H1 (cell line): ENCODE results near the gene CASP12. TPM values are rescaled to one million over a fixed set of nuclear protein-coding genes. Genes with fewer than 3 reads are reported as not detected.

ENCODE experiments used
- CTCF ChIA-PET: fragments of 300-600 bp; sonication (Branson Sonifier 250); formaldehyde crosslinking; loops from one replicate; lab custom pipeline; 2021; ENCODE audit not compliant: partially characterized antibody; lab: Charles Lee
- POLR2A ChIA-PET: fragments of 300-600 bp; sonication (Branson Sonifier 250); formaldehyde crosslinking; loops from one replicate; lab custom pipeline; 2021; ENCODE audit warnings: inconsistent platforms; ENCODE audit not compliant: partially characterized antibody; lab: Charles Lee
- DNase-seq, 2 experiments: peaks; one replicate each; pipeline versions ENCODE4 v3.0.0 to v3.0.0-alpha.2; 2010 to 2022; ENCODE audit warnings: low spot score in 2 of 2, low read depth in 1 of 2, mixed read lengths in 1 of 2
- FAIRE-seq: peaks from 2 replicates; lab custom pipeline; 2011; peaks lifted over from hg19 to GRCh38; lab: Jason Lieb, UNC
- H2AFZ ChIP-seq: 2 replicates; pipeline ENCODE4 v1.8.1; 2012; ENCODE audit warnings: low read length, inconsistent platforms
- H2AK5ac ChIP-seq: 2 replicates; pipeline ENCODE4 v1.6.1; 2013; ENCODE audit warnings: low read depth, low read length
- H2BK120ac ChIP-seq: replicated peaks from 2 replicates; pipeline ENCODE3; 2013; ENCODE audit warnings: low read depth, low read length, inconsistent platforms
- H2BK12ac ChIP-seq: 2 replicates; pipeline ENCODE4 v1.6.1; 2013; ENCODE audit warnings: low read depth, low read length
- H2BK15ac ChIP-seq: 2 replicates; pipeline ENCODE4 v1.6.1; 2013; ENCODE audit warnings: low read length
- H2BK20ac ChIP-seq: 2 replicates; pipeline ENCODE4 v1.6.1; 2013; ENCODE audit warnings: low read length
- H2BK5ac ChIP-seq: 2 replicates; pipeline ENCODE4 v1.6.1; 2013; ENCODE audit warnings: low read depth, low read length
- H3K14ac ChIP-seq: 2 replicates; pipeline ENCODE4 v1.6.1; 2013; ENCODE audit warnings: inconsistent platforms; ENCODE audit not compliant: insufficient read length
- H3K18ac ChIP-seq: 2 replicates; pipeline ENCODE4 v1.6.1; 2013; ENCODE audit warnings: low read length; ENCODE audit errors: extremely low read depth
- H3K23ac ChIP-seq: 2 replicates; pipeline ENCODE4 v1.6.1; 2013; ENCODE audit warnings: inconsistent platforms; ENCODE audit not compliant: insufficient read length
- H3K23me2 ChIP-seq: 2 replicates; pipeline ENCODE4 v1.6.1; 2013; ENCODE audit warnings: low read depth, low read length
- H3K27ac ChIP-seq: 2 replicates; pipeline ENCODE4 v1.6.1; 2011; ENCODE audit warnings: low read depth, low read length, inconsistent platforms
- H3K27me3 ChIP-seq, 4 experiments: replicated peaks in 1 of 4; 1 replicate in 1 of 4; 2 replicates in 3 of 4; pipeline versions ENCODE4 v1.6.1 to v1.8.1; 2011 to 2013; ENCODE audit warnings: low read length in 3 of 4, mild to moderate bottlenecking in 3 of 4, inconsistent platforms in 2 of 4, mixed read lengths in 2 of 4, moderate library complexity in 1 of 4; ENCODE audit not compliant: control insufficient read depth in 3 of 4, insufficient read depth in 3 of 4; ENCODE audit errors: extremely low read depth in 1 of 4
- H3K36me3 ChIP-seq, 4 experiments: 2 replicates each; pipeline versions ENCODE4 v1.6.1 to v1.8.1; 2011 to 2013; ENCODE audit warnings: mild to moderate bottlenecking in 4 of 4, low read length in 3 of 4, moderate library complexity in 2 of 4, control low read depth in 1 of 4, inconsistent platforms in 1 of 4; ENCODE audit not compliant: insufficient read depth in 4 of 4, control insufficient read depth in 2 of 4
- H3K4ac ChIP-seq: replicated peaks from 2 replicates; pipeline ENCODE3; 2013; ENCODE audit warnings: low read length, low read depth, mixed read lengths, inconsistent platforms; ENCODE audit not compliant: insufficient read length
- H3K4me1 ChIP-seq, 4 experiments: replicated peaks in 1 of 4; 1 replicate in 1 of 4; 2 replicates in 3 of 4; pipeline versions ENCODE4 v1.6.1 to v1.8.1; 2011 to 2013; ENCODE audit warnings: low read length in 3 of 4, inconsistent platforms in 2 of 4, mixed read lengths in 1 of 4; ENCODE audit not compliant: insufficient read depth in 4 of 4, control insufficient read depth in 3 of 4
- H3K4me2 ChIP-seq, 2 experiments: 2 replicates each; pipeline versions ENCODE4 v1.6.1 to v1.8.1; 2011 to 2013; ENCODE audit warnings: low read depth in 2 of 2, low read length in 2 of 2, control low read depth in 1 of 2, inconsistent platforms in 1 of 2, mild to moderate bottlenecking in 1 of 2; ENCODE audit not compliant: insufficient read depth in 1 of 2
- H3K4me3 ChIP-seq, 4 experiments: fragments of 200-600, 300-600 bp in 1 of 4; sonication (generic), shearing (Covaris generic), sonication (Bioruptor Twin) in 1 of 4; 2 replicates each; pipeline versions ENCODE4 v1.5.1 to v1.8.1; 2011 to 2016; ENCODE audit warnings: low read length in 4 of 4, low read depth in 3 of 4, control low read depth in 2 of 4, inconsistent platforms in 2 of 4, mild to moderate bottlenecking in 2 of 4, mixed read lengths in 1 of 4, moderate library complexity in 1 of 4; ENCODE audit not compliant: insufficient read depth in 2 of 4; ENCODE audit errors: extremely low read depth in 1 of 4
- H3K56ac ChIP-seq: replicated peaks from 2 replicates; pipeline ENCODE3; 2013; ENCODE audit warnings: low read depth, mild to moderate bottlenecking, mixed read lengths, low read length, inconsistent platforms; ENCODE audit not compliant: insufficient read length
- H3K79me1 ChIP-seq: 2 replicates; pipeline ENCODE4 v1.6.1; 2013; ENCODE audit warnings: low read depth, low read length, control low read depth
- H3K79me2 ChIP-seq, 2 experiments: 2 replicates each; pipeline versions ENCODE4 v1.6.1 to v1.8.1; 2012 to 2013; ENCODE audit warnings: low read length in 2 of 2, mild to moderate bottlenecking in 2 of 2, inconsistent platforms in 1 of 2; ENCODE audit not compliant: insufficient read depth in 2 of 2, control insufficient read depth in 1 of 2
- H3K9ac ChIP-seq, 4 experiments: replicated peaks in 1 of 4; 1 replicate in 1 of 4; 2 replicates in 3 of 4; pipeline versions ENCODE4 v1.6.1 to v1.8.1; 2011 to 2013; ENCODE audit warnings: low read depth in 3 of 4, low read length in 3 of 4, control low read depth in 2 of 4, mild to moderate bottlenecking in 2 of 4, moderate library complexity in 2 of 4, inconsistent platforms in 1 of 4; ENCODE audit errors: extremely low read depth in 1 of 4
- H3K9me3 ChIP-seq, 2 experiments: 2 replicates each; pipeline versions ENCODE4 v1.6.1 to v1.8.1; 2012 to 2013; ENCODE audit warnings: mild to moderate bottlenecking in 2 of 2, moderate library complexity in 2 of 2, control low read depth in 1 of 2, inconsistent platforms in 1 of 2, low read depth in 1 of 2, low read length in 1 of 2, mixed read lengths in 1 of 2; ENCODE audit not compliant: insufficient read depth in 2 of 2
- H4K20me1 ChIP-seq, 2 experiments: replicated peaks in 1 of 2; 2 replicates each; pipeline versions ENCODE3 to v1.8.1; 2011 to 2013; ENCODE audit warnings: inconsistent platforms in 2 of 2, low read length in 2 of 2, mild to moderate bottlenecking in 1 of 2; ENCODE audit not compliant: insufficient read depth in 2 of 2, control insufficient read depth in 1 of 2
- H4K5ac ChIP-seq: 2 replicates; pipeline ENCODE4 v1.6.1; 2013; ENCODE audit warnings: low read length, low read depth, mixed read lengths, inconsistent platforms; ENCODE audit not compliant: insufficient read length
- H4K8ac ChIP-seq: 2 replicates; pipeline ENCODE4 v1.8.0; 2013; ENCODE audit warnings: mild to moderate bottlenecking, moderate library complexity, low read length, inconsistent platforms; ENCODE audit not compliant: insufficient read depth; ENCODE audit errors: extremely low read depth
- H4K91ac ChIP-seq: replicated peaks from 2 replicates; pipeline ENCODE3; 2013; ENCODE audit warnings: low read length, mixed read lengths, inconsistent platforms; ENCODE audit not compliant: insufficient read length
- ASH2L ChIP-seq: fragments of 200-600, 300-600 bp; sonication (generic); IDR thresholded peaks from one replicate; pipeline ENCODE4 v1.7.1; 2017; ENCODE audit warnings: low read length
- EZH2 ChIP-seq: fragments of 200-600 bp; sonication (generic); IDR thresholded peaks from 2 replicates; pipeline ENCODE4 v1.7.1; 2012; ENCODE audit warnings: low read depth, mild to moderate bottlenecking, moderate library complexity, low read length, inconsistent platforms; ENCODE audit not compliant: severe bottlenecking
- RAD21 ChIP-seq, 2 experiments: IDR thresholded peaks in 1 of 2; conservative IDR thresholded peaks in 1 of 2; 2 replicates each; pipeline ENCODE4 v1.6.1; 2011; ENCODE audit warnings: low read depth in 2 of 2, low read length in 2 of 2, improper control_type of control experiment in 1 of 2, inconsistent platforms in 1 of 2, mild to moderate bottlenecking in 1 of 2, moderate library complexity in 1 of 2
- SIRT6 ChIP-seq: IDR thresholded peaks from one replicate; pipeline ENCODE4 v1.7.1; 2012; ENCODE audit warnings: low read length, inconsistent platforms
- WGBS, 2 experiments: shearing (Covaris generic) in 1 of 2; methylation state at CpG; one replicate each; pipeline versions ENCODE4 v1.1.6 to v1.1.7; 2013 to 2015; ENCODE audit warnings: low lambda C conversion rate in 2 of 2, mixed read lengths in 2 of 2, inconsistent platforms in 1 of 2, low coverage in 1 of 2, missing lambda C conversion rate in 1 of 2; ENCODE audit not compliant: insufficient replicate concordance in 2 of 2, insufficient coverage in 1 of 2, insufficient read length in 1 of 2; ENCODE audit errors: extremely low coverage in 1 of 2, missing lambda C conversion rate in 1 of 2; 5-methylcytosine and 5-hydroxymethylcytosine counted together
- polyA plus RNA-seq, 7 experiments: library from polyadenylated mRNA; depleted of rRNA in 3 of 7; stranded (reverse) in 5 of 7; unstranded in 2 of 7; fragments of >200 nt in 5 of 7; fragments of 200-250 nt in 2 of 7; gene quantifications; 1 replicate in 5 of 7; 2 replicates in 1 of 7; 4 replicates in 1 of 7; pipeline versions ENCODE4 v1.2.1 to v1.2.3, GENCODE V29; 2011 to 2013; ENCODE audit warnings: missing spikeins in 2 of 7, mixed read lengths in 2 of 7
- total RNA-seq: library from RNA; stranded (reverse); fragmentation: NEBNext Ultra II Directional; extraction: Animal tissue kit (Norgen Biotek cat#: 25700); gene quantifications from 2 replicates; pipeline ENCODE4 v1.2.1, GENCODE V29; 2021
- TF ChIP-seq, protein P1 (sequence below): IDR thresholded peaks from 2 replicates; pipeline ENCODE4 v1.6.1; 2012; ENCODE audit warnings: low read length, inconsistent platforms

The CASP12 gene
- total and polyA plus RNA-seq, 2 of the 8 experiments (the other 6 are each of a cell fraction or from before 2014, with no cell fraction given) = not detected

DNA sequence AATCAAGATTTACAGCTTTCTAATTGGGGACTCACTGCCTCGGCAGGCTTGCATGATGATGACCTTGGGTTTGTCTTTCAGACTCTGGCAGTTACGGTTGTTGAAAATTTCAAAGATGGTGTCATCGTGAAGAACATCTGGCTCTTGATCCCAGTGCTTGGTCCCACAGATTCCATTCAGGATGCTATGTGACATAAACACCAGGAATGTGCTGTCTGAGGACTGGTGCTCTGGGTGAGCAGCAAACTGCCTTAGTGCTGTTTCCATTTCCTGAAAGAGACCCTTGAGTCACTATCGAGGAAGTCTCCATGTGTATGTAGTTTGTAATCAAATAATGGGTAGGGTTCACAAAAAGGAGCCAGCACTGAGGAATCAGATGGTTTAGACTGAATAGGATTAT lies 7.1 kb downstream of the CASP12 start:
- FAIRE-seq (no peak), DNase-seq (no peak)
- Histone ChIP-seq H3K23ac (no peak overlapping the region), H4K5ac (no peak overlapping the region), H3K4me1 (peaks cover 0 to 5% (median 4%) of the 10 kb centered on the region in 4 experiments; a peak in 4 of 7 replicates), H3K4me3 (no peak overlapping the region), H3K14ac (no peak overlapping the region), H2BK20ac (no peak overlapping the region), H3K4me2 (no peak overlapping the region), H3K27me3 (no peaks in the 10 kb centered on the region), H2BK5ac (no peak overlapping the region), H3K9me3 (no peaks in the 10 kb centered on the region), H3K79me1 (no peaks in the 10 kb centered on the region), H3K56ac (no peak overlapping the region), H2AFZ (no peak overlapping the region), H3K27ac (no peak overlapping the region), H3K79me2 (no peaks in the 10 kb centered on the region), H3K36me3 (no peaks in the 10 kb centered on the region), H2BK15ac (no peak overlapping the region), H2BK120ac (no peak overlapping the region), H4K8ac (no peak overlapping the region), H4K20me1 (no peaks in the 10 kb centered on the region), H4K91ac (no peak overlapping the region), H2BK12ac (no peak overlapping the region), H3K9ac (no peak overlapping the region), H3K18ac (no peak overlapping the region), H3K23me2 (no peaks in the 10 kb centered on the region), H2AK5ac (no peak overlapping the region), H3K4ac (no peak overlapping the region)
- ChIA-PET POLR2A (no interaction called here), CTCF (no interaction called here)
- WGBS, 2 experiments = 92% methylated on average over 1 of the region's 4 CpGs; no CpG with 5 or more reads in 1 of the 2 experiments
- TF ChIP-seq RAD21 (IDR thresholded peaks at IDR 0.05 in 1 of 2, conservative IDR thresholded peaks at IDR 0.05 in 1 of 2; ENCODE audit: low read depth in 2 of 2, low read length in 2 of 2) (no peak), SIRT6 (no peak), EZH2 (no peak), ASH2L (no peak)
- TF ChIP-seq, protein P1, sequence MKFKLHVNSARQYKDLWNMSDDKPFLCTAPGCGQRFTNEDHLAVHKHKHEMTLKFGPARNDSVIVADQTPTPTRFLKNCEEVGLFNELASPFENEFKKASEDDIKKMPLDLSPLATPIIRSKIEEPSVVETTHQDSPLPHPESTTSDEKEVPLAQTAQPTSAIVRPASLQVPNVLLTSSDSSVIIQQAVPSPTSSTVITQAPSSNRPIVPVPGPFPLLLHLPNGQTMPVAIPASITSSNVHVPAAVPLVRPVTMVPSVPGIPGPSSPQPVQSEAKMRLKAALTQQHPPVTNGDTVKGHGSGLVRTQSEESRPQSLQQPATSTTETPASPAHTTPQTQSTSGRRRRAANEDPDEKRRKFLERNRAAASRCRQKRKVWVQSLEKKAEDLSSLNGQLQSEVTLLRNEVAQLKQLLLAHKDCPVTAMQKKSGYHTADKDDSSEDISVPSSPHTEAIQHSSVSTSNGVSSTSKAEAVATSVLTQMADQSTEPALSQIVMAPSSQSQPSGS = no peak
